CD4-positive, alpha-beta memory T cell (primary cell): ENCODE data around the gene NT5C3A. TPM values are rescaled to one million over a fixed set of nuclear protein-coding genes. Genes with fewer than 3 reads are reported as not detected.

Experiments used
- CTCF ChIA-PET: fragments of 350-600 bp; sonication (Branson Sonifier 250); formaldehyde crosslinking; loops from one replicate; lab custom pipeline; 2021; ENCODE audit warnings: inconsistent platforms; ENCODE audit not compliant: partially characterized antibody; lab: Charles Lee
- POLR2A ChIA-PET: fragments of 350-600 bp; sonication (Branson Sonifier 250); formaldehyde crosslinking; loops from one replicate; lab custom pipeline; 2021; ENCODE audit not compliant: partially characterized antibody; lab: Charles Lee
- DNase-seq, 5 donors: peaks; one replicate each; pipeline versions ENCODE4 v3.0.0 to v3.0.0-alpha.2; 2020 to 2022; ENCODE audit warnings: mixed read lengths in 1 of 5
- H3K27ac ChIP-seq: one replicate; pipeline ENCODE4 v1.7.0; 2013; ENCODE audit warnings: low read depth, low read length
- H3K27me3 ChIP-seq: 2 replicates; pipeline ENCODE4 v1.7.0; 2013; ENCODE audit warnings: mild to moderate bottlenecking, low read length, moderate library complexity; ENCODE audit not compliant: insufficient read depth
- H3K36me3 ChIP-seq: 2 replicates; pipeline ENCODE4 v1.7.0; 2013; ENCODE audit warnings: mild to moderate bottlenecking, low read length, moderate library complexity; ENCODE audit not compliant: insufficient read depth
- H3K4me1 ChIP-seq: 2 replicates; pipeline ENCODE4 v1.7.0; 2013; ENCODE audit warnings: mild to moderate bottlenecking, low read length, moderate library complexity; ENCODE audit not compliant: insufficient read depth
- H3K4me3 ChIP-seq, 2 donors: one replicate each; pipeline ENCODE4 v1.7.0; 2013; ENCODE audit warnings: low read length in 2 of 2, mild to moderate bottlenecking in 1 of 2
- H3K9me3 ChIP-seq, 2 donors: one replicate each; pipeline ENCODE4 v1.7.0; 2013; ENCODE audit warnings: low read length in 2 of 2, control low read depth in 1 of 2; ENCODE audit not compliant: control insufficient read depth in 1 of 2
- H3K27ac Mint-ChIP-seq, 7 donors: one replicate each; pipeline ENCODE4 v1.8.0; 2020 to 2021; ENCODE audit warnings: mixed read lengths in 7 of 7, mild to moderate bottlenecking in 6 of 7, inconsistent platforms in 3 of 7, moderate library complexity in 3 of 7
- H3K27me3 Mint-ChIP-seq, 2 donors: one replicate each; pipeline ENCODE4 v1.8.0; 2020 to 2021; ENCODE audit warnings: mixed read lengths in 2 of 2
- H3K36me3 Mint-ChIP-seq, 2 donors: one replicate each; pipeline ENCODE4 v1.8.0; 2020 to 2021; ENCODE audit warnings: mixed read lengths in 2 of 2, inconsistent platforms in 1 of 2, mild to moderate bottlenecking in 1 of 2
- H3K4me1 Mint-ChIP-seq, 4 donors: one replicate each; pipeline ENCODE4 v1.8.0; 2020 to 2021; ENCODE audit warnings: mixed read lengths in 4 of 4, mild to moderate bottlenecking in 1 of 4
- H3K4me3 Mint-ChIP-seq, 8 donors: one replicate each; pipeline ENCODE4 v1.8.0; 2020 to 2021; ENCODE audit warnings: mixed read lengths in 8 of 8, mild to moderate bottlenecking in 7 of 8, moderate library complexity in 6 of 8, inconsistent platforms in 3 of 8
- H3K9me3 Mint-ChIP-seq, 8 donors: one replicate each; pipeline ENCODE4 v1.8.0; 2020 to 2021; ENCODE audit warnings: mixed read lengths in 8 of 8, mild to moderate bottlenecking in 5 of 8, inconsistent platforms in 3 of 8, moderate library complexity in 1 of 8
- intact Hi-C: fragments of 100-400 bp; cut with micrococcal nuclease; formaldehyde crosslinking; loops from one replicate; pipeline ENCODE4 v1.15.1; 2023
- polyA plus RNA-seq, 2 donors: library from polyadenylated mRNA; unstranded; fragments of 300-500 nt; fragmentation: Illumina TruSeq; gene quantifications; one replicate each; pipeline ENCODE4 v1.2.3, GENCODE V29; 2021
- total RNA-seq, 2 experiments: library from RNA; stranded (reverse); gene quantifications; one replicate each; pipeline ENCODE4 v1.2.3, GENCODE V29; 2021

Gene NT5C3A
- total and polyA plus RNA-seq, 4 experiments from 2014 or later = 44.2 to 93.9 (median 48.8) TPM

DNA sequence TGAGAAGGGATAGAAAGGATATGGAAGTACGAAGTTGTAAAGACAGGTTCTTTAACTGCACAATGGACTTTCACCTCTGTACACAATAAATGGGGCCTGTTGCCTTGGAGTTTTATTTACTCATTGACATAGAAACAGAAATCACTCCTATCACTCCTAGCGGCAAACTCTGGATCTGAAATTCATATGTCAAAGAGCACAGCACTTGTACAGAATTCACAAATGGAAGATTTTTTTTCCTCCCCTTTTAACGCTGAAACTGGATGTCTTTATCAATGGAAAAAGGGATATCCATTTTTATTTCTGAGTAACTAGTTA lies 18.2 kb downstream of the NT5C3A start:
- Mint-ChIP-seq H3K4me3 (no peak overlapping the region), H3K9me3 (no peaks in the 10 kb centered on the region), H3K4me1 (peaks cover 27 to 60% (median 46%) of the 10 kb centered on the region in 4 donors), H3K36me3 (no peaks in the 10 kb centered on the region), H3K27me3 (no peaks in the 10 kb centered on the region), H3K27ac (peak overlapping the region in 4 of 7 donors; percentile 7 to 78 (median 48))
- ChIA-PET POLR2A (no interaction called here), CTCF (no interaction called here)
- no peak for DNase-seq
- Histone ChIP-seq H3K4me1 (peaks cover 65% of the 10 kb centered on the region), H3K36me3 (no peaks in the 10 kb centered on the region), H3K27me3 (no peaks in the 10 kb centered on the region), H3K9me3 (no peaks in the 10 kb centered on the region), H3K27ac (no peak overlapping the region), H3K4me3 (no peak overlapping the region)
- intact Hi-C loops = loop anchor here (5.0 kb wide), 1 partner anchor 552 kb away; the partner anchor contains the start of gene LSM5

GRCh38 chr7:33043501-33044400 lies 18.8 kb downstream of the NT5C3A start:
- Mint-ChIP-seq H3K4me1 (peaks cover 26 to 61% (median 46%) of the 10 kb centered on the region in 4 donors), H3K36me3 (no peaks in the 10 kb centered on the region), H3K9me3 (no peaks in the 10 kb centered on the region), H3K27ac (peak overlapping the region; percentile 26 to 83 (median 72)), H3K4me3 (peak overlapping the region in 1 of 8 donors; percentile 2), H3K27me3 (no peaks in the 10 kb centered on the region)
- no peaks in the 10 kb centered on the region for H3K36me3 ChIP-seq
- no peak overlapping the region for H3K27ac ChIP-seq
- no peak overlapping the region for H3K4me3 ChIP-seq
- no peak for DNase-seq
- no peaks in the 10 kb centered on the region for H3K9me3 ChIP-seq
- POLR2A ChIA-PET = interaction anchor here (4.9 kb wide), 1 partner anchor 18 kb away, joined by 70 read pairs; the partner anchor contains the start of gene NT5C3A
- H3K4me1 ChIP-seq = peaks cover 71% of the 10 kb centered on the region
- CTCF ChIA-PET = interaction anchor here (1.6 kb wide), 1 partner anchor 65 kb away, joined by 5 read pairs; the partner anchor contains the start of gene RP9
- intact Hi-C loops = loop anchor here (5.0 kb wide), 1 partner anchor 551 kb away; the partner anchor contains the start of gene LSM5
- no peaks in the 10 kb centered on the region for H3K27me3 ChIP-seq

GRCh38 chr7:33041631-33042428 lies 20.7 kb downstream of the NT5C3A start:
- H3K36me3 ChIP-seq = no peaks in the 10 kb centered on the region
- CTCF ChIA-PET = interaction anchor here (1.3 to 3.2 kb wide), 8 partner anchors 7 to 196 kb away, joined by 3 to 29 read pairs (median 18); partner anchors contain the start of genes NT5C3A and RP9
- no peaks in the 10 kb centered on the region for H3K27me3 Mint-ChIP-seq
- no peak overlapping the region for H3K4me3 ChIP-seq
- no peaks in the 10 kb centered on the region for H3K9me3 ChIP-seq
- no peak overlapping the region for H3K27ac ChIP-seq
- H3K4me1 Mint-ChIP-seq = peaks cover 33 to 68% (median 51%) of the 10 kb centered on the region in 4 donors
- H3K36me3 Mint-ChIP-seq = peaks cover 0 to 2% of the 10 kb centered on the region in 2 donors
- peaks cover 75% of the 10 kb centered on the region for H3K4me1 ChIP-seq
- peak overlapping the region in 3 of 7 donors; percentile 35 to 52 (median 48) for H3K27ac Mint-ChIP-seq
- intact Hi-C loops = loop anchor here (1.0 to 5.0 kb wide), 2 partner anchors 21 to 550 kb away; partner anchors contain the start of gene LSM5
- H3K4me3 Mint-ChIP-seq = no peak overlapping the region
- no peaks in the 10 kb centered on the region for H3K9me3 Mint-ChIP-seq
- no peak for DNase-seq
- POLR2A ChIA-PET = interaction anchor here (1.2 to 4.9 kb wide), 4 partner anchors 8 to 26 kb away, joined by 3 to 70 read pairs (median 6); partner anchors contain the start of gene NT5C3A
- H3K27me3 ChIP-seq = no peaks in the 10 kb centered on the region

GRCh38 chr7:33040803-33041516 lies 21.6 kb downstream of the NT5C3A start:
- ChIA-PET CTCF (interaction anchor here (0.6 to 3.2 kb wide), 11 partner anchors 8 to 195 kb away, joined by 3 to 29 read pairs (median 6); partner anchors contain the start of genes FKBP9, NT5C3A and RP9), POLR2A (interaction anchor here (0.8 to 4.9 kb wide), 8 partner anchors 9 to 150 kb away, joined by 3 to 70 read pairs (median 8); partner anchors contain the start of genes KBTBD2, NT5C3A and RP9)
- Histone ChIP-seq H3K27ac (peak overlapping the region; percentile 64), H3K9me3 (no peaks in the 10 kb centered on the region), H3K27me3 (no peaks in the 10 kb centered on the region), H3K4me3 (peak overlapping the region; percentile 6 to 52), H3K36me3 (no peaks in the 10 kb centered on the region), H3K4me1 (peaks cover 72% of the 10 kb centered on the region)
- H3K4me3 Mint-ChIP-seq = peak overlapping the region; percentile 75 to 92 (median 84)
- H3K27me3 Mint-ChIP-seq = no peaks in the 10 kb centered on the region
- intact Hi-C loops = loop anchor here (1.0 to 5.0 kb wide), 4 partner anchors 22 to 549 kb away; partner anchors contain the start of genes BBS9, LSM5 and RP9
- H3K36me3 Mint-ChIP-seq = peaks cover 0 to 2% of the 10 kb centered on the region in 2 donors
- peak overlapping the region; percentile 88 to 97 (median 94) for H3K27ac Mint-ChIP-seq
- peaks cover 34 to 71% (median 53%) of the 10 kb centered on the region in 4 donors for H3K4me1 Mint-ChIP-seq
- no peaks in the 10 kb centered on the region for H3K9me3 Mint-ChIP-seq
- DNase-seq = peak; percentile 70 to 90 (median 81)

GRCh38 chr7:33039903-33040292 lies 22.7 kb downstream of the NT5C3A start:
- peaks cover 73% of the 10 kb centered on the region for H3K4me1 ChIP-seq
- H3K36me3 ChIP-seq = no peaks in the 10 kb centered on the region
- peak overlapping the region; percentile 55 for H3K27ac ChIP-seq
- Mint-ChIP-seq H3K27ac (peak overlapping the region; percentile 88 to 95 (median 91)), H3K4me1 (peaks cover 32 to 67% (median 50%) of the 10 kb centered on the region in 4 donors), H3K36me3 (peaks cover 0 to 5% of the 10 kb centered on the region in 2 donors), H3K9me3 (no peaks in the 10 kb centered on the region), H3K4me3 (peak overlapping the region; percentile 89 to 96 (median 90)), H3K27me3 (no peaks in the 10 kb centered on the region)
- CTCF ChIA-PET = interaction anchor here (0.6 to 3.2 kb wide), 10 partner anchors 9 to 194 kb away, joined by 3 to 29 read pairs (median 12); partner anchors contain the start of genes FKBP9, NT5C3A and RP9
- POLR2A ChIA-PET = interaction anchor here (0.6 to 4.9 kb wide), 11 partner anchors 9 to 149 kb away, joined by 3 to 70 read pairs (median 7); partner anchors contain the start of genes KBTBD2, NT5C3A and RP9
- intact Hi-C loops = loop anchor here (1.0 to 5.0 kb wide), 3 partner anchors 69 to 548 kb away; partner anchors contain the start of genes BBS9, LSM5 and RP9
- peak overlapping the region; percentile 0 to 46 for H3K4me3 ChIP-seq
- DNase-seq = no peak
- no peaks in the 10 kb centered on the region for H3K9me3 ChIP-seq
- no peaks in the 10 kb centered on the region for H3K27me3 ChIP-seq
